SK-N-SH treated with all-trans-retinoic acid at 6 μM for 48 hours (cell line): ENCODE measurements around the gene ADGRB3.

Experiments used
- ATAC-seq: fragments of 200-7000 bp; cut with Tn5 transposase; 3 replicates; pipeline ENCODE4 v1.9.1; 2020; ENCODE audit warnings: mild to moderate bottlenecking, moderate library complexity
- ARNTL ChIP-seq: fragments of 450-650 bp; formaldehyde crosslinking; IDR thresholded peaks from 2 replicates; pipeline ENCODE4 v1.5.0; 2020; ENCODE audit warnings: low read depth, mild to moderate bottlenecking, moderate library complexity, borderline replicate concordance
- BACH2 ChIP-seq: fragments of 250-450 bp; sonication (Bioruptor Pico); IDR thresholded peaks from 2 replicates; pipeline ENCODE4 v1.9.0; 2021; ENCODE audit warnings: mild to moderate bottlenecking, borderline replicate concordance
- CREB5 ChIP-seq: fragments of 250-450 bp; sonication (Bioruptor Pico); IDR thresholded peaks from 2 replicates; pipeline ENCODE4 v1.5.1; 2020; ENCODE audit warnings: low read depth, mild to moderate bottlenecking, moderate library complexity
- CSDC2 ChIP-seq: fragments of 250-450 bp; sonication (Bioruptor Pico); IDR thresholded peaks from 2 replicates; pipeline ENCODE4 v1.5.0; 2020; ENCODE audit warnings: mild to moderate bottlenecking, moderate library complexity
- CSRNP3 ChIP-seq: fragments of 250-450 bp; sonication (Bioruptor Pico); IDR thresholded peaks from 2 replicates; pipeline ENCODE4 v1.5.1; 2021; ENCODE audit warnings: mild to moderate bottlenecking, moderate library complexity
- ESRRG ChIP-seq: fragments of 250-450 bp; sonication (Bioruptor Pico); IDR thresholded peaks from 2 replicates; pipeline ENCODE4 v1.6.1; 2021; ENCODE audit warnings: mild to moderate bottlenecking
- GLIS3 ChIP-seq: fragments of 250-450 bp; sonication (Bioruptor Pico); IDR thresholded peaks from 2 replicates; pipeline ENCODE4 v1.5.0; 2020; ENCODE audit warnings: mild to moderate bottlenecking, moderate library complexity
- ISL1 ChIP-seq: fragments of 250-450 bp; sonication (Bioruptor Pico); IDR thresholded peaks from 2 replicates; pipeline ENCODE4 v2.1.2; 2022; ENCODE audit warnings: mild to moderate bottlenecking, moderate library complexity
- OSR1 ChIP-seq: fragments of 250-450 bp; sonication (Bioruptor Pico); IDR thresholded peaks from 2 replicates; pipeline ENCODE4 v1.8.0; 2022; ENCODE audit warnings: moderate library complexity, mild to moderate bottlenecking, inconsistent platforms
- PATZ1 ChIP-seq: fragments of 250-450 bp; sonication (Bioruptor Pico); IDR thresholded peaks from 2 replicates; pipeline ENCODE4 v1.8.0; 2020; ENCODE audit warnings: mild to moderate bottlenecking, moderate library complexity, borderline replicate concordance
- POU6F1 ChIP-seq: fragments of 250-450 bp; sonication (Bioruptor Pico); IDR thresholded peaks from 2 replicates; pipeline ENCODE4 v1.8.0; 2021; ENCODE audit warnings: low read depth, mild to moderate bottlenecking, moderate library complexity, borderline replicate concordance
- PPARA ChIP-seq: fragments of 250-450 bp; sonication (Bioruptor Pico); IDR thresholded peaks from 2 replicates; pipeline ENCODE4 v1.5.0; 2020; ENCODE audit warnings: mild to moderate bottlenecking, borderline replicate concordance
- RARB ChIP-seq: fragments of 250-450 bp; sonication (Bioruptor Pico); IDR thresholded peaks from 2 replicates; pipeline ENCODE4 v1.8.0; 2021; ENCODE audit warnings: mild to moderate bottlenecking, moderate library complexity
- SNAI2 ChIP-seq: fragments of 250-450 bp; sonication (Bioruptor Pico); IDR thresholded peaks from 2 replicates; pipeline ENCODE4 v1.5.0; 2020; ENCODE audit warnings: mild to moderate bottlenecking, moderate library complexity
- TCF4 ChIP-seq: fragments of 250-450 bp; sonication (Bioruptor Pico); IDR thresholded peaks from 2 replicates; pipeline ENCODE4 v1.8.0; 2021; ENCODE audit warnings: mild to moderate bottlenecking, moderate library complexity, borderline replicate concordance
- TOX ChIP-seq: fragments of 250-450 bp; sonication (Bioruptor Pico); IDR thresholded peaks from 2 replicates; pipeline ENCODE4 v1.8.0; 2021; ENCODE audit warnings: mild to moderate bottlenecking, moderate library complexity, borderline replicate concordance
- TSHZ2 ChIP-seq: fragments of 250-450 bp; sonication (Bioruptor Pico); IDR thresholded peaks from 2 replicates; pipeline ENCODE4 v1.5.0; 2020; ENCODE audit warnings: mild to moderate bottlenecking, moderate library complexity
- ZC3H10 ChIP-seq: fragments of 250-450 bp; sonication (Bioruptor Pico); IDR thresholded peaks from 2 replicates; pipeline ENCODE4 v1.5.1; 2021; ENCODE audit warnings: mild to moderate bottlenecking, moderate library complexity
- ZFP3 ChIP-seq: fragments of 250-450 bp; sonication (Bioruptor Pico); IDR thresholded peaks from 2 replicates; pipeline ENCODE4 v1.5.0; 2020; ENCODE audit warnings: mild to moderate bottlenecking, moderate library complexity
- ZFP30 ChIP-seq: fragments of 450-650 bp; formaldehyde crosslinking; IDR thresholded peaks from 2 replicates; pipeline ENCODE4 v1.5.0; 2022; ENCODE audit warnings: mild to moderate bottlenecking, moderate library complexity
- ZNF565 ChIP-seq: fragments of 450-650 bp; formaldehyde crosslinking; conservative IDR thresholded peaks from 2 replicates; pipeline ENCODE4 v1.5.0; 2020; ENCODE audit warnings: low read depth, mild to moderate bottlenecking, moderate library complexity
- ZNF70 ChIP-seq: fragments of 450-650 bp; formaldehyde crosslinking; IDR thresholded peaks from 2 replicates; pipeline ENCODE4 v1.5.0; 2020; ENCODE audit warnings: mild to moderate bottlenecking, moderate library complexity
- ZNF8 ChIP-seq: fragments of 450-650 bp; formaldehyde crosslinking; IDR thresholded peaks from 2 replicates; pipeline ENCODE4 v1.5.0; 2020; ENCODE audit warnings: mild to moderate bottlenecking, moderate library complexity

Gene ADGRB3

GRCh38 chr6:69089539-69089938 lies 454.5 kb downstream of the ADGRB3 start:
- ATAC-seq: no peak
- TF ChIP-seq ESRRG (CRISPR knock-in tag) (no peak), ZNF70 (CRISPR knock-in tag) (no peak), PATZ1 (no peak), CSRNP3 (CRISPR knock-in tag) (no peak), RARB (CRISPR knock-in tag) (no peak), GLIS3 (CRISPR knock-in tag) (no peak), ISL1 (CRISPR knock-in tag) (0 out of 2 replicates have a peak, but pooled peaks have one; percentile 11)
- TF ChIP-seq, all 23 proteins: peak for 1

- TF ChIP-seq CSRNP3 (CRISPR knock-in tag) (no peak), ZNF70 (CRISPR knock-in tag) (no peak), ZFP3 (CRISPR knock-in tag) (peak; percentile 59; the same call in 1 of the 2 replicates), OSR1 (CRISPR knock-in tag) (no peak), PPARA (CRISPR knock-in tag) (no peak), ZC3H10 (CRISPR knock-in tag) (no peak), RARB (CRISPR knock-in tag) (no peak), ISL1 (CRISPR knock-in tag) (peak; percentile 94), ESRRG (CRISPR knock-in tag) (no peak), TOX (CRISPR knock-in tag) (no peak), CREB5 (CRISPR knock-in tag) (peak; percentile 96), ZFP30 (CRISPR knock-in tag) (no peak), CSDC2 (0 out of 2 replicates have a peak, but pooled peaks have one; percentile 13), ZNF8 (CRISPR knock-in tag) (peak; percentile 51; the same call in 1 of the 2 replicates), SNAI2 (CRISPR knock-in tag) (0 out of 2 replicates have a peak, but pooled peaks have one; percentile 26), GLIS3 (CRISPR knock-in tag) (peak; percentile 42; the same call in 1 of the 2 replicates), PATZ1 (no peak), POU6F1 (CRISPR knock-in tag) (no peak), BACH2 (CRISPR knock-in tag) (no peak), ZNF565 (CRISPR knock-in tag) (0 out of 2 replicates have a peak, but pooled peaks have one; percentile 28), ARNTL (CRISPR knock-in tag) (no peak), TCF4 (CRISPR knock-in tag) (no peak), TSHZ2 (CRISPR knock-in tag) (0 out of 2 replicates have a peak, but pooled peaks have one; percentile 10)
- TF ChIP-seq, all 23 proteins: peak for 9
- ATAC-seq: peak; percentile 68
Observed at GRCh38 chr6:69090132-69090531, 455.1 kb downstream of the ADGRB3 start.
